HG02840 (cell line): ENCODE results near the gene HSPA4L.

Source experiments
- ATAC-seq: cut with Tn5 transposase; IDR thresholded peaks from one replicate; pipeline ENCODE4 v1.9.1; 2021; ENCODE audit warnings: mild to moderate bottlenecking, moderate library complexity, moderate number of reproducible peaks; ENCODE audit not compliant: unreplicated experiment, low FRiP score

The HSPA4L gene

GRCh38 chr4:127782275-127783025 is at the start of gene HSPA4L:
HSPA4L (plus strand) TSS chr4:127782322; CDS start chr4:127782551, 229 bp downstream.
- ATAC-seq: peak; percentile 40

GRCh38 chr4:127732623-127733328 is 49.3 kb upstream of the HSPA4L start:
- no peak for ATAC-seq

GRCh38 chr4:127734976-127735375 is 47.1 kb upstream of the HSPA4L start:
- ATAC-seq: no peak

GRCh38 chr4:127737295-127737694 is 44.8 kb upstream of the HSPA4L start:
- no peak for ATAC-seq

GRCh38 chr4:127741247-127741646 is 40.9 kb upstream of the HSPA4L start:
- no peak for ATAC-seq

- ATAC-seq: no peak
Observed at GRCh38 chr4:127747883-127748282, 34.2 kb upstream of the HSPA4L start.

GRCh38 chr4:127748957-127749356 is 33.2 kb upstream of the HSPA4L start:
- no peak for ATAC-seq

- ATAC-seq: no peak
Observed at GRCh38 chr4:127756906-127757305, 25.2 kb upstream of the HSPA4L start.

GRCh38 chr4:127759228-127759820 is 22.8 kb upstream of the HSPA4L start:
- peak; percentile 58 for ATAC-seq

GRCh38 chr4:127759893-127760292 is 22.2 kb upstream of the HSPA4L start:
- ATAC-seq: peak; percentile 13

- ATAC-seq: no peak
Observed at GRCh38 chr4:127771535-127772275, 10.4 kb upstream of the HSPA4L start.

GRCh38 chr4:127772769-127773671 is 9.1 kb upstream of the HSPA4L start:
- no peak for ATAC-seq

GRCh38 chr4:127775843-127776242 is 6.3 kb upstream of the HSPA4L start:
- ATAC-seq: no peak

- ATAC-seq: no peak
Observed at GRCh38 chr4:127776620-127777019, 5.5 kb upstream of the HSPA4L start.

- ATAC-seq: no peak
Observed at GRCh38 chr4:127777487-127777886, 4.6 kb upstream of the HSPA4L start.

GRCh38 chr4:127778102-127778501 is 4.0 kb upstream of the HSPA4L start:
- ATAC-seq: no peak

- ATAC-seq: no peak
Observed at GRCh38 chr4:127780598-127780997, 1.5 kb upstream of the HSPA4L start.

GRCh38 chr4:127781300-127782024 is 660 bp upstream of the HSPA4L start:
- peak; percentile 29 for ATAC-seq

- peak; percentile 69 for ATAC-seq
Observed at GRCh38 chr4:127782025-127782274, 172 bp upstream of the HSPA4L start.
